Loucy (cell line): Measurements from ENCODE around the gene SLC35B2.

Experiments used
- CTCF ChIP-seq: fragments of 200-600 bp; sonication (generic); conservative IDR thresholded peaks from 2 replicates; pipeline ENCODE4 v1.5.1; 2014; ENCODE audit warnings: mild to moderate bottlenecking, antibody characterized with exemption, low read length
- EZH2phosphoT487 ChIP-seq: fragments of 200-600 bp; IDR thresholded peaks from 2 replicates; pipeline ENCODE4 v1.6.1; 2018; ENCODE audit warnings: antibody characterized with exemption, mild to moderate bottlenecking, moderate library complexity, borderline replicate concordance

- TF ChIP-seq CTCF (no peak), EZH2phosphoT487 (no peak)
These were observed 11.9 kb downstream of the SLC35B2 start for GRCh38 chr6:44245391-44245911.
